ENCODE measurements around the gene MED9. TPM values are rescaled to one million over a fixed set of nuclear protein-coding genes. Genes with fewer than 3 reads are reported as not detected.

Gene MED9
- total and polyA plus RNA-seq, 2 of the 8 experiments (the other 6 are each of a cell fraction or from before 2014, with no cell fraction given) = 15.8 to 19.7 TPM

DNA sequence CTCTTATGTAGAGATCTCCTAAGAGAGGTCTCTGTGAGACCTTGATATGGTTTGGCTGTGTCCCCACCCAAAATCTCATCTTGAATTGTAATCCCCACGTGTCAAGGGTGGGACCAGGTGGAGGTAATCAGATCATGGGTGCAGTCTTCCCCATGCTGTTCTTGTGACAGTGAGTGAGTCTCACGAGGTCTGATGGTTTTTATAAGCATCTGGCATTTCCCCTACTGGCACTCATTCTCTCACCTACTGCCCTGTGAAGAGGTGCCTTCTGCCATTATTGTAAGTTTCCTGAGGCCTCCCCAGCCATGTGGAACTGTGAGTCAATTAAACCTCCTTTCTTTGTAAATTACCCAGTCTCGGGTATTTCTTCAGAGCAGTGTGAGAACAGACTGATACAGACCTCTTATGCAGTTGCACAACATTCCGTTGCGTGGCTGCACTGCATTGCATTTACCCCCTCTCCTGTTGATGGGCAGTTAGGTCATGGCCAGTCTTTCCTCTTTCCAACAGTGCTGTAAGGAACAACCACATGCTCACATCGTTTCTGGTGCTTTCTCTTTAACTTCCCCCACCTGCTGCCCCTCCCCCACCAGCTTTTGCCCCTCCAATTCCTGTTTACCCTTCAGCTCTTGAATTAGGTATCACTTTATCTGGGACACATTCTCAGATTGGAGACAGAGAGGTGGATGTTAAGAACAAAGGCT lies 43.6 kb upstream of the MED9 start:
- Histone ChIP-seq H3K27ac (ENCODE audit: low read depth, low read length) (no peak overlapping the region), H3K4ac (replicated peaks; ENCODE audit: insufficient read length, low read depth, low read length) (no peak overlapping the region), H3K79me1 (ENCODE audit: low read depth, low read length) (no peaks in the 10 kb centered on the region), H3K4me1 (replicated peaks in 1 of 4; ENCODE audit: control insufficient read depth in 3 of 4, insufficient read depth in 4 of 4, low read length in 3 of 4) (no peaks in the 10 kb centered on the region), H3K9me3 (ENCODE audit: insufficient read depth in 2 of 2, low read depth in 1 of 2, low read length in 1 of 2) (peaks cover 3 to 4% of the 10 kb centered on the region in 2 experiments; a peak in 2 of 4 replicates), H3K36me3 (ENCODE audit: control insufficient read depth in 2 of 4, insufficient read depth in 4 of 4, low read length in 3 of 4) (peaks cover 0 to 2% (median 0%) of the 10 kb centered on the region in 4 experiments; a peak in 1 of 8 replicates), H3K4me3 (ENCODE audit: extremely low read depth in 1 of 4, insufficient read depth in 2 of 4, low read depth in 3 of 4, low read length in 4 of 4) (no peak overlapping the region), H3K9ac (replicated peaks in 1 of 4; ENCODE audit: extremely low read depth in 1 of 4, low read depth in 3 of 4, low read length in 3 of 4) (no peak overlapping the region), H3K18ac (ENCODE audit: extremely low read depth, low read length) (no peak overlapping the region), H2BK15ac (ENCODE audit: low read length) (no peak overlapping the region), H3K14ac (ENCODE audit: insufficient read length) (no peak overlapping the region), H4K8ac (ENCODE audit: extremely low read depth, insufficient read depth, low read length) (no peak overlapping the region), H2BK12ac (ENCODE audit: low read depth, low read length) (no peak overlapping the region), H4K20me1 (replicated peaks in 1 of 2; ENCODE audit: control insufficient read depth in 1 of 2, insufficient read depth in 2 of 2, low read length in 2 of 2) (no peaks in the 10 kb centered on the region), H2BK20ac (ENCODE audit: low read length) (no peak overlapping the region), H3K4me2 (ENCODE audit: insufficient read depth in 1 of 2, low read depth in 2 of 2, low read length in 2 of 2) (no peak overlapping the region), H2BK120ac (replicated peaks; ENCODE audit: low read depth, low read length) (no peak overlapping the region), H3K79me2 (ENCODE audit: control insufficient read depth in 1 of 2, insufficient read depth in 2 of 2, low read length in 2 of 2) (no peaks in the 10 kb centered on the region), H4K91ac (replicated peaks; ENCODE audit: insufficient read length, low read length) (no peak overlapping the region), H2AK5ac (ENCODE audit: low read depth, low read length) (no peak overlapping the region), H3K23ac (ENCODE audit: insufficient read length) (no peak overlapping the region), H3K23me2 (ENCODE audit: low read depth, low read length) (no peaks in the 10 kb centered on the region), H3K56ac (replicated peaks; ENCODE audit: insufficient read length, low read depth, low read length) (no peak overlapping the region), H2AFZ (ENCODE audit: low read length) (no peak overlapping the region), H2BK5ac (ENCODE audit: low read depth, low read length) (no peak overlapping the region), H4K5ac (ENCODE audit: insufficient read length, low read depth, low read length) (no peak overlapping the region), H3K27me3 (replicated peaks in 1 of 4; ENCODE audit: control insufficient read depth in 3 of 4, extremely low read depth in 1 of 4, insufficient read depth in 3 of 4, low read length in 3 of 4) (peaks cover 0 to 3% (median 0%) of the 10 kb centered on the region in 4 experiments; a peak in 2 of 7 replicates)
- DNase-seq (ENCODE audit: low read depth in 1 of 2, low spot score in 2 of 2) (no peak), FAIRE-seq (no peak)
- ChIA-PET POLR2A (ENCODE audit: partially characterized antibody) (no interaction called here), CTCF (ENCODE audit: partially characterized antibody) (interaction anchor here (0.9 to 4.6 kb wide), 5 partner anchors 10 to 454 kb away, joined by 3 to 22 read pairs (median 6); no protein-coding TSS in a partner anchor)
- TF ChIP-seq CEBPB (IDR thresholded peaks at IDR 0.05; ENCODE audit: low read depth, low read length) (0 out of 2 replicates have a peak, but pooled peaks have one; percentile 12), CBX5 (IDR thresholded peaks at IDR 0.05; ENCODE audit: low read depth, low read length) (no peak)
- 85% methylated on average over 5 of the region's 6 CpGs; no CpG with 5 or more reads in 1 of the 2 experiments for WGBS, 2 experiments (ENCODE audit: extremely low coverage in 1 of 2, insufficient coverage in 1 of 2, insufficient read length in 1 of 2, insufficient replicate concordance in 2 of 2, low coverage in 1 of 2, low lambda C conversion rate in 2 of 2, missing lambda C conversion rate in 1 of 2)
